Progenitor cell of endocrine pancreas (in vitro differentiated cells): Measurements from ENCODE around the gene TNS2. TPM values are rescaled to one million over a fixed set of nuclear protein-coding genes. Genes with fewer than 3 reads are reported as not detected.
"Not testable (repeated sequence)": the region's sequence is repeated elsewhere in the genome, so short reads cannot be mapped to it uniquely, and the experiment has no call there.

ENCODE experiments used
- DNase-seq: peaks from one replicate; pipeline ENCODE4 v3.0.0; 2021; ENCODE audit warnings: low spot score; ENCODE audit not compliant: unreplicated experiment
- H3K27ac Mint-ChIP-seq: 2 replicates; pipeline ENCODE4 v1.8.0; 2021; ENCODE audit warnings: mild to moderate bottlenecking, moderate library complexity, mixed read lengths
- H3K27me3 Mint-ChIP-seq: 2 replicates; pipeline ENCODE4 v1.8.0; 2021; ENCODE audit warnings: mixed read lengths
- H3K36me3 Mint-ChIP-seq: 2 replicates; pipeline ENCODE4 v1.8.0; 2022; ENCODE audit warnings: mixed read lengths; ENCODE audit not compliant: insufficient read depth
- H3K4me1 Mint-ChIP-seq: 2 replicates; pipeline ENCODE4 v1.8.0; 2021; ENCODE audit warnings: low read depth, mixed read lengths
- H3K4me3 Mint-ChIP-seq: 2 replicates; pipeline ENCODE4 v1.8.0; 2021; ENCODE audit warnings: low read depth, mild to moderate bottlenecking, moderate library complexity, mixed read lengths
- H3K9me3 Mint-ChIP-seq: 2 replicates; pipeline ENCODE4 v1.8.0; 2021; ENCODE audit warnings: low read depth, mixed read lengths
- total RNA-seq: library from RNA; stranded (reverse); gene quantifications from 2 replicates; pipeline ENCODE4 v1.2.1, GENCODE V29; 2021
- TF ChIP-seq, protein P1 (sequence below): fragments of 200-600 bp; sonication (generic); IDR thresholded peaks from one replicate; pipeline ENCODE4 v1.5.0; 2021; ENCODE audit warnings: antibody characterized with exemption, mild to moderate bottlenecking; ENCODE audit not compliant: unreplicated experiment

TNS2 gene
- total RNA-seq, 1 donor from 2014 or later = 7.3 TPM

DNA sequence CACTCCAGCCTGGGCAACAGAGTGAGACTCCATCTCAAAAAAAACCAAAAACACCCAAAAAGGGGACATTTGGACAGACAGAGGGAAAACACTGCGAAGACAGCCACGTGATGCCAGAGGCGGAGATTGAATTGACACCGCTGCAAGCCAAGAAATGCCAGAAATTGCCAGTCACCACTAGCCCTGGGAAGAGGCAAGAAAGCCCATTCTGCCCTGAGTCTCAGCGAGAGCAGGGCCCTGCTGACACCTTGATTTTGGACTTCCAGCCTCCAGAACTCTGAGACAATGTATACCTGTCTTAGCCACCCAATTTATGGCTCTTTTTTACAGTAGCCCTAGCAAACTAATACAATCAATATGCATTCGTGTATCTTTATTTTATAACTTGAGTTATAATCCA is 40.2 kb downstream of the TNS2 start:
- Mint-ChIP-seq H3K27me3 (peaks cover 8% of the 10 kb centered on the region), H3K4me1 (peaks cover 1% of the 10 kb centered on the region), H3K36me3 (no peaks in the 10 kb centered on the region), H3K27ac (no peak overlapping the region), H3K4me3 (no peak overlapping the region), H3K9me3 (no peaks in the 10 kb centered on the region)
- TF ChIP-seq, protein P1, sequence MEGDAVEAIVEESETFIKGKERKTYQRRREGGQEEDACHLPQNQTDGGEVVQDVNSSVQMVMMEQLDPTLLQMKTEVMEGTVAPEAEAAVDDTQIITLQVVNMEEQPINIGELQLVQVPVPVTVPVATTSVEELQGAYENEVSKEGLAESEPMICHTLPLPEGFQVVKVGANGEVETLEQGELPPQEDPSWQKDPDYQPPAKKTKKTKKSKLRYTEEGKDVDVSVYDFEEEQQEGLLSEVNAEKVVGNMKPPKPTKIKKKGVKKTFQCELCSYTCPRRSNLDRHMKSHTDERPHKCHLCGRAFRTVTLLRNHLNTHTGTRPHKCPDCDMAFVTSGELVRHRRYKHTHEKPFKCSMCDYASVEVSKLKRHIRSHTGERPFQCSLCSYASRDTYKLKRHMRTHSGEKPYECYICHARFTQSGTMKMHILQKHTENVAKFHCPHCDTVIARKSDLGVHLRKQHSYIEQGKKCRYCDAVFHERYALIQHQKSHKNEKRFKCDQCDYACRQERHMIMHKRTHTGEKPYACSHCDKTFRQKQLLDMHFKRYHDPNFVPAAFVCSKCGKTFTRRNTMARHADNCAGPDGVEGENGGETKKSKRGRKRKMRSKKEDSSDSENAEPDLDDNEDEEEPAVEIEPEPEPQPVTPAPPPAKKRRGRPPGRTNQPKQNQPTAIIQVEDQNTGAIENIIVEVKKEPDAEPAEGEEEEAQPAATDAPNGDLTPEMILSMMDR = no peak
- no peak for DNase-seq

DNA sequence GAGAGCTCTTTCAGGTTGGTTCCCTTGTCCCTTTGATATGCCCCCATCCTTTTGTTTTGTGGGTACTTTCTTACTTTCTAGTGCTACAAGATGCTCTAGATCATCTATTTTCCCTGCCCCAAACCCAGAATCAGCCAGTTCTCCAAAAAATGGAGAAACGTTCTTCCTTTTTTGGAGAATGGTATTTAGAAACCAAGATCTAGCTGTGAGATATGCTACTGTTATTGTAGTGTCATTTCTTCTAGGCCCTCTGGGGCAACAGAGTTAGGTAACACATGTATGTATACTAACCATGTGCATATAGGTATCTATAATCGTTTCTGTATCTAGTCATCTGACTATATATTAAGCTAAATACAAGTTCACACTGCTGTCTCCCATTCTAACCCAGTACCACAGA is 40.7 kb downstream of the TNS2 start:
- no peak overlapping the region for H3K4me3 Mint-ChIP-seq
- no peak overlapping the region for H3K27ac Mint-ChIP-seq
- DNase-seq = no peak
- peaks cover 1% of the 10 kb centered on the region for H3K4me1 Mint-ChIP-seq
- no peaks in the 10 kb centered on the region for H3K36me3 Mint-ChIP-seq
- H3K9me3 Mint-ChIP-seq = no peaks in the 10 kb centered on the region
- H3K27me3 Mint-ChIP-seq = peaks cover 8% of the 10 kb centered on the region
- TF ChIP-seq, protein P1 = no peak

DNA sequence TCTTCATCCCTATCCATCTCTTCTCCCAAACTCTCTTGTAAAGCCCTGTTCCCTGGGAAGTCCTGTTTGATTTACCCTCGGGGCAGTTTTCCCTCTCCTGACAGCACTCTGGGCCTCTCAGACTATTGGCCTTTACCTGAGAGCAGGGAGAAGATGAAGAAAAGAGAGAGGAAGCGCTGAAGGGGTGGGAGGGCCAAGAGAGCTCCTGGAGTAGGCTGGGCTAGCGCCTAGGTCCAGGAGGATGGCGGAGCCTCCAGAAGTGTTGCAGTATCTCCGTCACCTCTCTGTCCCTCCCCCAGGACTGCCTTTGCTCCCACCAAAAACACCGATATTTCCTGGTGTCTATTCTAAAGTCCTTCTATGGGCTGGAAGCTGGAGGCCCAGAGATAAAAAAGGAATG is 41.9 kb downstream of the TNS2 start:
- Mint-ChIP-seq H3K27me3 (peaks cover 16% of the 10 kb centered on the region), H3K4me3 (no peak overlapping the region), H3K9me3 (no peaks in the 10 kb centered on the region), H3K4me1 (peaks cover 6% of the 10 kb centered on the region), H3K36me3 (no peaks in the 10 kb centered on the region), H3K27ac (no peak overlapping the region)
- TF ChIP-seq, protein P1 = no peak
- no peak for DNase-seq

DNA sequence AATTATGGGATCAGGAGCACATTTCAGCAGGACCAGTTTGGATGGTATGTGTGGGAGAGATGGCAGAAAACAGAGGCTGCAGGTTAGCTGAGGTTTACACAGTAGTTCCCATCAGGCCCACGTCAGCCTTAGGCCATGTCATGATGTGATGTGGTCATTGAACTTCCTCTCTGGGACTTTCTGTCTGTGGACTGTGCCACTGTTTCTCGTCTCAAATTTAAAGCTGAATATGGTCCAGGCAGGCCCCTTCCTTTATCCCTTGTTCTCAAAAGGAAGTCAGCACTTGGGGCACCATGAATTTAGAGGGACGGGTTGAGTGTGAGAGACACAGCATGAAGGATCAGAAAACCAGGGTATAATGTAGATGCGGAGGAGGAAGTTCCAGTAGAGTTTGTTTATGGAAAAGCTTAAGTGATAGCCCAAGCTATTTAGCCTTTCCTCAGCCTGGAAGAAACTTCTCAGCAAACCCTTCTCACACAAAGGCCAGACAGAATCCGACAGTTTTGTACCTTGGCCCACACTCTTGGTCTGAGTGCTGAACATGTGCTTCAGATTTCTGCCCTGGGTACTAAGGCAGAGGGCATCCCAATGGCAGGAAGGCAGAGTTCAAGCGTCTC is 44.0 kb downstream of the TNS2 start:
- no peaks in the 10 kb centered on the region for H3K9me3 Mint-ChIP-seq
- H3K27me3 Mint-ChIP-seq = peaks cover 22% of the 10 kb centered on the region
- H3K27ac Mint-ChIP-seq = no peak overlapping the region
- no peaks in the 10 kb centered on the region for H3K36me3 Mint-ChIP-seq
- peaks cover 21% of the 10 kb centered on the region for H3K4me1 Mint-ChIP-seq
- H3K4me3 Mint-ChIP-seq = no peak overlapping the region
- TF ChIP-seq, protein P1 = no peak
- DNase-seq = no peak

DNA sequence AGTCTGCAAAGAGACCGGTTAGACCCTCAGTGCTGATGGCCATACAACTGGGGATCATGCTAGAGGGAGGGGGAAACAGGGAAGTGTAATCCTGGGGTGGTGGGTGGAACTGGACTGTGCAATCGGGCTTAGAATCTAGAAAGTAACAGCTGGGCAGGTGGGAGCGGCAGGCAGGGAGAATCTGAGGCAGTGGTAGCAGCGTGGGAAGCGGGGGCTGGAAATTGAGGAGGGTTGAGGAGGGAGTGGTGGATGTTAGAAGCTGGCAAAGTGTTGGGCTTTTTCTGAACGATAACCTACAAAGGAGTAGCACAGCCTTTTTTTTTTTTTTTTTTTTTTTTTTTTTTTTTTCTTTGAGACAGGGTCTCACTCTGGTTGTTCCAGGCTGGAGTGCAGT is 44.5 kb downstream of the TNS2 start:
- TF ChIP-seq, protein P1 = no peak
- Mint-ChIP-seq H3K4me1 (peaks cover 26% of the 10 kb centered on the region), H3K9me3 (no peaks in the 10 kb centered on the region), H3K36me3 (no peaks in the 10 kb centered on the region), H3K27me3 (peaks cover 22% of the 10 kb centered on the region), H3K27ac (no peak overlapping the region), H3K4me3 (no peak overlapping the region)
- DNase-seq = no peak

DNA sequence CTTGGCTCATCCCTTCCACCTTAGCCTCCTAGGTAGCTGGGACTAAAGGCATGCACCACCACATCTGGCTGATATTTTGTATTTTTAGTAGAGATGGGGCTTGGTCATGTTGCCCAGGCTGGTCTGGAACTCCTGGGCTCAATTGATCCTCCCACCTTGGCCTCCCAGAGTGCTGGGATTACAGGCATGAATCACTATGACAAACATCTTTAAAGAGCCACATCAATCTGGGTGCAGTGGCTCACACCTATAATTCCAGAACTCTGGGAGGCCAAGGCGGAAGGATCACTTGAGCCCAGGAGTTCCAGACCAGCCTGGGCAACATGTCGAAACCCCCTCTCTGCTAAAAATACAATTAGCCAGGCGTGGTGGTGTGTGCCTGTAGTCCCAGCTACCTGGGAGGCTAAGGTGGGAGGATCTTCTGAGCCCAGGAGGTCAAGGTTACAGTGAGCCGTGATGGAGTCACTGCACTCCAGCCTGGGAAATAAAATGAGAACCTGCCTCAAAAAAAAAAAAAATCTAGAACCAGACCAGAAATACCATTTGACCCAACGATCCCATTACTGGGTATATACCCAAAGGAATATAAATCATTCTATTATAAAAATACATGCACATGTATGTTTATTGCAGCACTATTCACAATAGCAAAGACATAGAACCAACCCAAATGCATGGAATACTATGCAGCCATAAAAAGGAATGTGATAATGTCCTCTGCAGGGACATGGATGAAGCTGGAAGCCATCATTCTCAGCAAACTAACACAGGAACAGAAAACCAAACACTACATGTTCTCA is 45.1 kb downstream of the TNS2 start:
- not testable (repeated sequence) for H3K36me3 Mint-ChIP-seq, H3K4me3 Mint-ChIP-seq, H3K9me3 Mint-ChIP-seq, DNase-seq, H3K27ac Mint-ChIP-seq
- Mint-ChIP-seq H3K4me1 (peaks cover 27% of the 10 kb centered on the region), H3K27me3 (peaks cover 22% of the 10 kb centered on the region)

DNA sequence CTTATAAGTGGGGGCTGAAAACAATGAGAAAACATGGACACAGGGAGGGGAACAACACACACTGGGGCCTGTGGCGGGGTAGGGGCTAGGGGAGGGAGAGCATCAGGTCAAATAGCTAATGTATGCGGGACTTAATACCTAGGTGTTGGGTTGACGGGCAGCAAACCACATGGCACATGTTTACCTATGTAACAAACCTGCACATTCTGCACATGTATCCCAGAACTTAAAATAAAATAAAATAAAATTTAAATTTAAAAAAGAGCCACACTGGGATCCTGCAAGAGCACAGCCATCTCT is 45.7 kb downstream of the TNS2 start:
- H3K9me3 Mint-ChIP-seq, H3K4me3 Mint-ChIP-seq, H3K27ac Mint-ChIP-seq, H3K36me3 Mint-ChIP-seq, DNase-seq: not testable (repeated sequence)
- peaks cover 22% of the 10 kb centered on the region for H3K27me3 Mint-ChIP-seq
- H3K4me1 Mint-ChIP-seq = peaks cover 29% of the 10 kb centered on the region
